Measurements from ENCODE around the gene ZNF672.
"Not testable (repeated sequence)": the region's sequence is repeated elsewhere in the genome, so short reads cannot be mapped to it uniquely, and the experiment has no call there.

ZNF672 gene

GRCh38 chr1:248856176-248856575 lies 18.2 kb downstream of the ZNF672 start:
- DNase-seq (ENCODE audit: low read depth): no peak

DNA sequence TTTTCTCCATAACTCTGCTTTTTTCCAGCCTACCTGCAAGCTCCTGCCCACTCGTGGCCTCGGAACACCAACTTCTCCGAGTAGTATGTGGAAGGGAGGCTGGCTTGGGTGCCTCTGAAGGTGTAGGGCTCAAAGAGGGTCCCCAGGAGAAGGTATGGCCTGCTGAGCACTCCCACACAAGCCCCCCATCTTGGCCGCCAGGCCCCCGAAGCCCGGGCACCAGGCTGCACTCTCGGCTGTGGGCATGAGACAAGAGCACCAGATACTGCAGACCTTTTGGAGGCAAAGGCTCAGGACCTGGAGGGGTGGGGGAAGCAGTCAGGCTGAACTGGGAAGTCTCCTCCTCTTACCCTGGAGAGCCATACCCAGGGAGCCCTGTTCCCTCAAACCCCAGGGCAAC lies 19.2 kb downstream of the ZNF672 start:
- DNase-seq (ENCODE audit: low read depth): no peak

- DNase-seq (ENCODE audit: low read depth): no peak
These were observed 19.7 kb downstream of the ZNF672 start for GRCh38 chr1:248857749-248858095.

DNA sequence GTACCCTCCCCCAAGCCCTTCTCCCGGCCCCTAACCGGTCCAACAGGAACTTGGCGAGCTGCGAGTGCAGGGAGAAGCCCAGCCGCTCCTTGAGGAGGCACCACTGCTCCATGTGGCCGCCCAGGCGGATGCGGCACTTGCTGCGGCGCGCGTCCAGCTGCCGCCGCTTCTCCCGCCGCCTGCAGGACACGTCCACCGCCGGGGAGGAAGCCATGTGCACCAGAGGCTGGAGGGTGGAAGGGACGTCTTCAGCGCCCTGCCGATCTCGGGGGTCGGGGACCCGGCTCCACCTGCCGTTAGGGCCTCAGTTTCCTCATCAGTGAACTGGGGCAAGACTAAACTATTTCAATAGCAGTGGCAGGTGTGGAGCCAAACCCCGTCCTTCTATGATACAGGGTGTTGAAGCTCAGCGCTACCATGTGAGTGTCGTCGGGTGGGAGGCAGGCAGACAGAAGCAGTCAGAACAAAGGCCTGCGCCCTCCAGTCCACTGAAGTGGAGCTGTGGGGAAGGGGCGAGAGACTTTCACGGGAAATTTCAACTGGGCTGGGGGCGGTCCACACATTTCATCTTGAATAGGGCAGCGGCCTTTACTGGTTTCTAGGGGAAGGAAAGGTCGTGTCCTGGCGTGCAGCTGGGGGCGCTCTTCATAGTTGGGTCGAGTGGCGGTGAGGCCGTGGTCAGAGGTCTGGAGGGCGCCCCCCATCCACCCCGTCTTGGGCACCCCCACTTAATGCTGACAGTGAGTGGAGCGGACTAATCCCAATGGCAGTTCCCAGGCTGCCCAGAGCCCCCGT lies 20.3 kb downstream of the ZNF672 start:
- peak; percentile 37 for DNase-seq (ENCODE audit: low read depth)

GRCh38 chr1:248858891-248859889 lies 21.2 kb downstream of the ZNF672 start, which contains the start of gene ZNF692:
ZNF692 (minus strand) TSS chr1:248859085; CDS start chr1:248858309, 776 bp downstream.
- peak; percentile 96 for DNase-seq (ENCODE audit: low read depth)

DNA sequence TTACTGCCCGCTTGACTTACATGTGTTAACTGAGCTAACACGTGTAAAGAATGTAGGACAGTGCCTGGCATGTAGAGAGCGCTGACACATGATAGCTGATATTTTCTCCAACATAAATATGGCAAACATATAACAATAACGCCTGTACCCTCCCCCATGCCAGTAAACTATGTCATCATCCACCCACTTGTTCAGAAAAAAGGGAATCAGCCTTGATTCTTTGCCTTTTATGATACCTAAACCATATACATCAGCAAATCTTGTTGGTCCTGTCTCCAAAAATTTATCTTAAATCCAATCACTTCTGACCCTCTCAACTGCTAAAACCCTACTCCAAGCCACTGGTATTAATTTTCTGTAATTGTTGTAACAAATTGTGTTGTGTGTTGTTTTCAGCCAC lies 22.0 kb downstream of the ZNF672 start:
- no peak for DNase-seq (ENCODE audit: low read depth)

DNA sequence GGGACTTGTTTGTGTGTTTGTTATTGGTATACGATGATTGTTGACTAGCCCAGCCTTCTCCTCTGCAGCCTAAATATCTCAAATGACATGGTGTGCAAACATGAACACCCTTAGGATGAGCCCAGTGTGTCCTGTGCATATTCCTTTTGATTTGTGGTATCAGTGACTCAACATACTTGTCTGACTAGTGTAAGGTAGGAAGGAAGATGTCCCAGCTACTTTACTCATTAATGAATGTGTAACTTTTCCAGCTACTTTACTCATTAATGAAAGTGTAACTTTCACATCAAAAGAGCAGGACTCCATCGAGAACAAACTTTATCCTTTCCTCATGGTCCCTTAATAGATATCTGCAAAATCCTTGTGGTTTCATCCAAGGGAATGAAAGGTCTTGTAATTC lies 23.6 kb downstream of the ZNF672 start:
- DNase-seq (ENCODE audit: low read depth): no peak

- no peak for DNase-seq (ENCODE audit: low read depth)
These were observed 24.6 kb downstream of the ZNF672 start for GRCh38 chr1:248862695-248862997.

DNA sequence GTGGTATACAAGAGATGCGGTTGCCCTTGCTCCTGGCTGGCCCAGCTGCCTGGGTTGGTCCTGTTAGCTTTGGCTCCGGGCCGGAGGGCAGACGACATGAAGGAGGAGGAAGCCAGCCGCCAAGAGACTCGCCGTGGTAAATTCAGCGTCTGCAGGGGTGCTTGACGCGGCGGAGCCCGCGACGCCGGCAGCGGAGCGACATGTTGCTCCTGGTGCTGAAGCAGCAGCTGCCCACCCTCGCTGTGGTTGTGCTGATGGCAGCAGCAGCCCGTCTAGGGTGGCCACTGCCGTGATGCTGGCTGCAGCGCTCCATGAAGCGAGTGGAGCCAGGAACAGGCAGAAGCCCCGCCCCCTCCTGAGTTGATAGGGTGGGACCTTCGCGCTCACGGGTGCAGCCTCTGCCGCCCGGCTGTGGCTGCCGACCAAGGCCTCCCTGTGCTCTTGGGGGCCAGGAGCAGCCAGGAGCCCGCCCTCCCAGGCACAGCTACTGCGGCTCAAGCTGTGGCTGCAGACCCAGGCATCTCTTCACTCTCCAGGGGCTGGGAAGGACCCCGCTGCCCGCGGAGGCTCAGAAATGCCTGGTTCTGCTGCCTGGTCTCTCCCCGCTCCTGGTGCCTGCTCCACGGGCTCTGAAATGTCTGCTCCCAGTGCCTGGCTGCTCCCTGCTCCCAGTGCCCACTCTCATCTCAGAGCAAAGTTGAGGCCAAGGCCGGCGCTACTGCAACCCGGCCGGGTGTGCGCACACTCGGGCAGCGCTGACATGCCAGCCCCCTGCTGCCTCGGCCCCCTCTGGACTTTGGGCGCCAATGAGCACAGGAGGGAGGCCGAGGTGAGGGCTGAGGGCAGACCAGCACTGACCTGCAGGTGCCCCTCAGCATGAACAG lies 25.2 kb downstream of the ZNF672 start:
- DNase-seq (ENCODE audit: low read depth): peak; percentile 74

GRCh38 chr1:248871837-248872401 lies 33.9 kb downstream of the ZNF672 start:
- no peak for DNase-seq (ENCODE audit: low read depth)

DNA sequence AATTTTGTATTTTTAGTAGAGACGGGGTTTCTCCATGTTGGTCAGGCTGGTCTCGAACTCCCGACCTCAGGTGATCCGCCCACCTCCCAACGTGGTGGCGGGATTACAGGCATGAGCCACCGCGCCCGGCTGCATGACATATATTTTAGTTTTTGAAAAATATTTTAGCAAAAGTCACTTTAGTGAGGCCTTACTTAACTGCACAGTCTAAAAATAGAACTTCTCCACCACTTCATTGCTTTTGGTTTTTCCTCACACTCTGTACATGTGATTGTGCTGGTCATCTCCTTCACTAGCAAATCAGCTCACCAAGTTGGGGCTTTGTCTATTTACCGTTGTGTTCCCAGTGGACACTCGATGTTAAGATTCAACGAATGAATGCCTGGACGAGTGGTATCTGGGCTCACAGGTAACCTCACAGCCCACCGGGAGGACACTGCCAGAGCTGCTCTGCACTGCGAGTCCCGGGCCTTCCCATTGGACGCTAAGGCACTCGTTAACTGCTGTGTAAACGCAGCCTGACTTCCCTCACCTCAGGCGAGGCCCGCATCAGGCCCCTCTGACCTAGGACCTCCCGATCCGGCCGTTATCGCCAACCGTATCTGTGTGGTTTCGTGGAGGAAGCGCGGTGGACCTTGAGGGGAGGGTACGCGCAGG lies 34.9 kb downstream of the ZNF672 start:
- peak; percentile 59 for DNase-seq (ENCODE audit: low read depth)

- DNase-seq (ENCODE audit: low read depth): peak; percentile 95
These were observed 35.5 kb downstream of the ZNF672 start for GRCh38 chr1:248873409-248873992.

DNA sequence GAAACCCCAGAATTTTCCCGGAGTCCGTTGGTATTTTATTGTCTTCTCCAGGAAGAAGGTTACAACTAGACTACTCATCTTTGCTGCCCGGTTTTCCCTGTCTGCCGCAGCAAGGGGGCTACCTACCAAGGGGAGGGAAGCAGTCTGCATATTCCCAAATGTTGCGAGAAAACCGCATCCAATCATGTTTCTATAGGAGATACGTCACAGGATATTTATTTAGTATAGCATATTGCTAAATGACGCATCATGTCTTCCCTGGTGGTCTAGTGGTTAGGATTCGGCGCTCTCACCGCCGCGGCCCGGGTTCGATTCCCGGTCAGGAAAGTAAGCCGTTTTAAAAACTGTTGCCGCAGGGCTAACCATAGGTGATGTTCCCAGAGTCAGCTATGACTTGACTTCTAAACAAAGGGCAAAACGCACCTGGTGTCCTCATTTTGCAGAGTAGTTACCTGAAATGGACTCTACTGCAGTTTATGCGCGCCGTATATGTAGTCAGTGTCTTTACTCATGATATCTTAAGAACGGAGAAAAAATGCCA lies 36.0 kb downstream of the ZNF672 start:
- DNase-seq (ENCODE audit: low read depth): peak; percentile 77

GRCh38 chr1:248881261-248881660 lies 43.2 kb downstream of the ZNF672 start:
- no peak for DNase-seq (ENCODE audit: low read depth)

DNA sequence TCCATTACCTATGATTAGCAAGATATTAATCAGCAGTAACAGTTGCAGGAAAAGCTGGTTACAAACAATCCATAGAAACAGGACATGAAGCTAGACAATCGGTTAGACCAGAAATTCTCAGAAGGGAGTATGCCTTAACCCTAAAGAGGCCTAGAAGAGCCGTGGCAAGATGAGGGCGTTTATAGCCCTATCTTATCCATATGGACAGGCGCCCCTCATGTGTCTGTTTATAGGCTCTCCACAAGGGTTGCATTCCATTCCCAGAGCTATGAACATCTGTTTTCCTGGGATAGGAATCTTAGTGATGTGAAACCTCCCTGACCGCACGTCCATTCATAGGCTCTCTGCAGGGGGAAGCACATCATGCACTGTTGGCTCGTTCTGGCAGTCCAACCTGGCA lies 44.4 kb downstream of the ZNF672 start:
- not testable (repeated sequence) for DNase-seq (ENCODE audit: low read depth)

- no peak for DNase-seq (ENCODE audit: low read depth)
These were observed 46.7 kb downstream of the ZNF672 start for GRCh38 chr1:248884632-248885295.

GRCh38 chr1:248885646-248886045 lies 47.6 kb downstream of the ZNF672 start:
- no peak for DNase-seq (ENCODE audit: low read depth)

GRCh38 chr1:248886237-248886895 lies 48.3 kb downstream of the ZNF672 start:
- DNase-seq (ENCODE audit: low read depth): no peak

DNA sequence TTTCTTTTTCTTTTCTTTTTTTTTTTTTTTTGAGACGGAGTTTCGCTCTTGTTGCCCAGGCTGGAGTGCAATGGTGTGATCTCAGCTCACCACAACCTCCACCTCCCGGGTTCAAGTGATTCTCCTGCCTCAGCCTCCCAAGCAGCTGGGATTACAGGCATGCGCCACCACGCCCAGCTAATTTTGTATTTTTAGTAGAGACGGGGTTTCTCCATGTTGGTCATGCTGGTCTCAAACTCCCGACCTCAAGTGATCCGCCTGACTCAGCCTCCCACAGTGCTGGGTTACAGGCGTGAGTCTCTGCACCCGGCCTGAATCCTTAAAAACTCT lies 51.9 kb downstream of the ZNF672 start:
- DNase-seq (ENCODE audit: low read depth): not testable (repeated sequence)

Data from activated T-cell treated with anti-CD3 and anti-CD28 coated beads for 48 hours (primary cell).